Measurements from ENCODE around the gene CHML. TPM values are rescaled to one million over a fixed set of nuclear protein-coding genes. Genes with fewer than 3 reads are reported as not detected.

The CHML gene
- total RNA-seq, 2 experiments from 2014 or later = 8.2 to 10.0 TPM

DNA sequence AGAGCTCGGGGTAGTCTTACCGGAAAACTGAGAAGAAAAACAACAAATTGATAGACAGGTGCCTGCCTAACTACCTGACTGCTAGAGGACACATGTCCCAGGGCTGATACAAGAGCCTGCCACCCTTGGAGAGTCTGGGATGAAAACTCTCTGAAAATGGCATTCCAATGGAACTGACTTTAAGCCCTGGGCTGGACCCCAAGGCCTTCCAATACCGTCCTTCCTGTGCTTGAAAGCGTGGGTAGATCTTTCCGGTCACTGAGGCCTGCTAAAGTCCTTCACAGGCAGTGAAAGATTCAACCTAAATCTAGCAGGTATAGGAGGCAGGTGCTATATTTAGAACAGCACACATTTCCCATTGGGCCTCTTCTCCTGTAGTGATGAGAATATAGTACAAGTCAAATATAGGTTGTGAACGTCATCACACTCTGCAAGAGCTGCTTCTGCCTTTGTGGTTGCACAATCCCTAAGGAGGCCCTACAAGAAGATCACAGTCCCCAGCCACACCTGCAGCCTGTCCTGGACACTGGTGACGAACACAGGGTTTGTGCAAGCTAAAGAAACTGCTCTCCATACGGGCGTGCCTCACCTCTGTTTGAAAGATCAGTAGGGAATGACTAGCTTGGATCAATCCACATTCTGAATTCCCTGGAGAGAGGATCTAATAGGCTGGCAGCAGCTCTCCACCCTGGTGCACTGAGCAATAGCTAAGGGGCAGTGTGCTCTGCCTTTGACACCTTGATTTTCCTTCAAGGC is 876 bp upstream of the CHML start:
- Mint-ChIP-seq H3K4me3 (peak overlapping the region; percentile 52), H3K27me3 (peaks cover 2% of the 10 kb centered on the region), H3K36me3 (peaks cover 16% of the 10 kb centered on the region), H3K4me1 (peaks cover 38% of the 10 kb centered on the region), H3K27ac (peak overlapping the region; percentile 75), H3K9me3 (ENCODE audit: low read depth) (peaks cover 5% of the 10 kb centered on the region)
- ATAC-seq (no peak), DNase-seq (no peak)
- CTCF ChIA-PET = interaction anchor here (0.6 to 1.4 kb wide), 4 partner anchors 12 to 30 kb away, joined by 3 to 4 read pairs (median 3); no protein-coding TSS in a partner anchor

DNA sequence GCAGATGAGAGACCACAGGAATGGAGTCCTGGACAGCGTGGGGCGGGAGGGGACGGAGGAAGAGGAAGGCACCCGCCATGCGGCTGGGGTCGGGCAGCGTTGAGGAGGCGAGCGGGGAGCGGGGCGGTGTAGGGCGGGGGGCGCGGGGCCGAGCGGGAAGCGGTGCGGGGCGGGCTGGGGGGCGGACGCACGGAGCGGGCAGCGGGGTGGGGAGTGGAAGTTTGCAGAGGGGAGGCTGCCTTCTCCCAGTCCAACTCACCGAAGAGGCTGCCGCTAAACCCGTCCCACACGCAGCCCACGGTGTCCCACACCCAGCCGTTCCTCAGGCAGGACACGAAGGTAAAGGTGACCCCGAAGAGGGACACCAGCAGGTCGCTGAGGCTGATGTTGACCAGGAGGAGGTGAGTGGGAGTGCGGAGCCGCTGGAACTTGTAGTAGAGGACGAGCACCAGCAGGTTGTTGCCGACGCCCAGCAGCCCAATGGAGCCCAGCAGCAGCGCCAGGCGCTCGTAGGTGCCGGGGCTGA is 483 bp downstream of the CHML start:
- H3K36me3 Mint-ChIP-seq = peaks cover 26% of the 10 kb centered on the region
- H3K27me3 Mint-ChIP-seq = peaks cover under 1% of the 10 kb centered on the region
- ATAC-seq (peak; percentile 35), DNase-seq (peak; percentile 65)
- CTCF ChIA-PET = interaction anchor here (0.7 kb wide), 1 partner anchor 12 kb away, joined by 3 read pairs; no protein-coding TSS in a partner anchor
- peak overlapping the region; percentile 78 for H3K4me3 Mint-ChIP-seq
- peaks cover 38% of the 10 kb centered on the region for H3K4me1 Mint-ChIP-seq
- peak overlapping the region; percentile 85 for H3K27ac Mint-ChIP-seq
- peaks cover 5% of the 10 kb centered on the region for H3K9me3 Mint-ChIP-seq (ENCODE audit: low read depth)

DNA sequence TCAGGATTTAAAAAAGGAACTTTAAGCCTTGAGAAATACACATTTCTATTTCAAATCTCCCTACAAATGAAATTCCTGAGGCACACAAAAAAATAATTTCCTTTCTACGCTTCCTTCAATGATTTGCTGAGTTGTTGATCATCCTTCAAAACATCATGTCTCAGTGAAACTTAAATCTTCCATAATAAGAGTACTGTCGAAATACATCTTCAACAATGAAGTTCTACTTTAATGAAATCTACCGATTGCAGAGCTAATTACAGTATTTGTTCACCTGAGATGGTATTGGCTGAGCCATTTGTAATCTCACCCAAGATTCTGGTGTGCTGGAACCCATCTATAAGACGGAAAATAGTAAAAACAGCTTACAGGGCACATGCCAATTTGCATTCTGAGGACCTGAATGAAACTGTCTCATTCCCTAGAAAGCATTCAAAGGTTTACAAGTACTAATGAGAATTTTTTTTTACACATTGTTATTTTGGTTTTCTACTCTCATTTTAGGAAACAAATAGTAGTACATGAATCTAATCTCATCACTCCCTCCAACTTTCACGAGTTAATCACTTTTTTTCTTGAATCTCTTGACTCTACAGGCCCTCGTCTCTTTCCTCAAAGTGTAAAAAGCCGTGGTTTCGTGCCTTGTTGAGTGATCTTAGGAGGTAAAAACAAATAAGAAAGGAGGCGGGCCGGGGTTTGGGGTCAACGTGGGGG is 1.1 kb downstream of the CHML start:
- Mint-ChIP-seq H3K27me3 (no peaks in the 10 kb centered on the region), H3K4me3 (peak overlapping the region; percentile 78), H3K27ac (peak overlapping the region; percentile 74), H3K36me3 (peaks cover 31% of the 10 kb centered on the region), H3K9me3 (ENCODE audit: low read depth) (peaks cover 5% of the 10 kb centered on the region), H3K4me1 (peaks cover 36% of the 10 kb centered on the region)
- CTCF ChIA-PET = interaction anchor here (0.7 to 1.4 kb wide), 2 partner anchors 11 to 13 kb away, joined by 3 read pairs; no protein-coding TSS in a partner anchor
- no peak for DNase-seq
- ATAC-seq = no peak

DNA sequence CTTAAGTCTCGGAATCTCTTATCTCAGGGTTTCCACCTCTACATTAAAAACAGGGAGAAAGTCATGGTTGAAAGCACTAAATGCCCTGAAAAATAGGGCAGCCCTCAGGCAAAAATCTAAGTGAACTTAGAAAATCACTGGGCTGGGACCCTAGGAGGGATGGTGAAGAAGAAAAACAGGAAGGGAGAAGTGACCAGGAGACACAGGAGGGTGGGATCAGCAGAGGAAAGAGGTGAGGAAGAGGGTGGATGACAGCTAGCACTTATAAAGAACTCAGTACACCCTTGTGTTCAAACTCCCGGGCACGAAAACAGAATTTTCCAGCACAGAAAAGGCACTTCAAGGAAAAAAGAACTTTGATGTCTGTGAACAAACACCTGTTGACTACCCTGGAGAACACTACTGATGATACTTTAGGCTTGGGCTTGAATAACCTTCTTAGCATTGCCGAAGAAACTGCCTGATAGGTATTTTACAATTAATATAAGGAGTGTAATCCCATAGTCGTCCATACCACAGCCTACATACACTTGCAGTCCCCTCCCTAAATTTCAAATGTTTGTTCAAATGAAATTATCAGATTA is 2.0 kb downstream of the CHML start:
- ATAC-seq = no peak
- peak overlapping the region; percentile 27 for H3K4me3 Mint-ChIP-seq
- H3K36me3 Mint-ChIP-seq = peaks cover 29% of the 10 kb centered on the region
- H3K27ac Mint-ChIP-seq = no peak overlapping the region
- H3K9me3 Mint-ChIP-seq (ENCODE audit: low read depth) = peaks cover 5% of the 10 kb centered on the region
- H3K4me1 Mint-ChIP-seq = peaks cover 30% of the 10 kb centered on the region
- H3K27me3 Mint-ChIP-seq = no peaks in the 10 kb centered on the region
- CTCF ChIA-PET = interaction anchor here (1.4 kb wide), 1 partner anchor 12 kb away, joined by 3 read pairs; no protein-coding TSS in a partner anchor
- DNase-seq = no peak

DNA sequence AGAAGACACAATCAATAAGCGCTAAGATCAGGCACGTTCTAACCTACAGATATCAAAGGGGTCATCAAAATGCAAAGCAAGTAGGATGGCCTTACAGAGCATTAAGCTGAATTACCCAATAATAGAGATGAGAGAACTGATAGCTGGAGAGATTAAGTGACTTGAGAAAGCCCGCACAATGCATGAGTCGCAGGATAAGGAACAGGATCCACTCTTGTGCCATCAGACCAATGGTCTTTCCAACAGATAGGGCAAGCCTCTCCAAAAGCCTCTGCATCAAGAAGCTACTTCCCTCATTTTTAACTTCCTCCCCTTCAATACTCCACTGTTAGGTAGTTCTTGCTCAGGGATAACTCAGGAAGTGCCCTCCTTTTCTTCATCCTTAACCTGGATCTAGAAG is 2.6 kb downstream of the CHML start:
- no peaks in the 10 kb centered on the region for H3K27me3 Mint-ChIP-seq
- DNase-seq (no peak), ATAC-seq (no peak)
- H3K4me3 Mint-ChIP-seq = peak overlapping the region; percentile 27
- peaks cover 29% of the 10 kb centered on the region for H3K36me3 Mint-ChIP-seq
- CTCF ChIA-PET = interaction anchor here (0.7 to 1.4 kb wide), 2 partner anchors 12 to 249 kb away, joined by 3 read pairs; no protein-coding TSS in a partner anchor
- no peak overlapping the region for H3K27ac Mint-ChIP-seq
- peaks cover 3% of the 10 kb centered on the region for H3K9me3 Mint-ChIP-seq (ENCODE audit: low read depth)
- H3K4me1 Mint-ChIP-seq = peaks cover 30% of the 10 kb centered on the region

DNA sequence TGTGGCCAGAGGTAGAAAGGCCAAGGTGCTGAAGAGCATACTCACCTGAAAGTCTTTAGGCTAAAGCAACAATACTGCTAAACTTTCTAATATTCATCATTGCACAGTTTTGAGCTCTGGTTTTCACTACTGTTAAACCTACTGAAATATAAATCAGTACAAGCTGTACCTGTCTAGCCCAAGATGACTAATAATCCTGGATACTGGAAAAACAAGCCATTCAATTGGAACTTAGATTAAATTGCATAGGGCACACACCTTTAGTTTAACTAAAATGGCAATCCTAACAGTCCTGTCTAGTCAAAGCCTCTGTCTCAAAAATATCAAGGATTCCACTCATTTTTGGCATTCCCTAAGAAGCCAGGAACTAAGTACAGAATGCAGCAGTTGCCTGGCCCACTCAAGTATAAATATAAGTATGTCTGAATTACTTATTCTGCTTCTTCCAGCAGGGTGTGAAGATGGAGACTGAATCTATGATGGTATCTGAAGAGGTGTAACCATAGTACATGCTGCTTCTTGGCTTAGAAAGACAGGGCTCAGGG is 3.1 kb downstream of the CHML start:
- no peak for ATAC-seq
- DNase-seq = no peak
- no peaks in the 10 kb centered on the region for H3K27me3 Mint-ChIP-seq
- peaks cover 30% of the 10 kb centered on the region for H3K4me1 Mint-ChIP-seq
- peaks cover 30% of the 10 kb centered on the region for H3K36me3 Mint-ChIP-seq
- no peaks in the 10 kb centered on the region for H3K9me3 Mint-ChIP-seq (ENCODE audit: low read depth)
- CTCF ChIA-PET = interaction anchor here (0.7 kb wide), 1 partner anchor 250 kb away, joined by 3 read pairs; no protein-coding TSS in a partner anchor
- H3K27ac Mint-ChIP-seq = no peak overlapping the region
- H3K4me3 Mint-ChIP-seq = peak overlapping the region; percentile 7

DNA sequence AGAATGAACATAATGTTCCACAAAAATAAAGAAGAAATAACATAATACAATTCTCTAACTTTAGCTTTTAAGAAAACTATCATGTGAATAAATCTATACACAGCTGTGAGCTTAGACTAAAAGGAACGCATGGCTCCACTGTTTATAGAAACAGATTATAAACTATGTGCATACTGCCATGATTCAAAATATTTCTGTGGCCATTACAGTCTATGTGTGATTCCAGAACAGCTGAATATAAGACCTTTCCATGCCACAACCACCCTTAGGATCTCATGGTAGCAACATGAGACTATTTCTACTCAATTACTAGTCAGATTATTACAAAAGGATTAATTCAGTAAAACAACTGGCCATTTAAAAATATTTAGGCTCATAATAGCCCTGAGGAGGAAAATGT is 3.9 kb downstream of the CHML start:
- ATAC-seq (no peak), DNase-seq (no peak)
- peaks cover 30% of the 10 kb centered on the region for H3K4me1 Mint-ChIP-seq
- no peak overlapping the region for H3K27ac Mint-ChIP-seq
- H3K4me3 Mint-ChIP-seq = no peak overlapping the region
- H3K36me3 Mint-ChIP-seq = peaks cover 35% of the 10 kb centered on the region
- CTCF ChIA-PET = no interaction called here
- no peaks in the 10 kb centered on the region for H3K9me3 Mint-ChIP-seq (ENCODE audit: low read depth)
- H3K27me3 Mint-ChIP-seq = no peaks in the 10 kb centered on the region

DNA sequence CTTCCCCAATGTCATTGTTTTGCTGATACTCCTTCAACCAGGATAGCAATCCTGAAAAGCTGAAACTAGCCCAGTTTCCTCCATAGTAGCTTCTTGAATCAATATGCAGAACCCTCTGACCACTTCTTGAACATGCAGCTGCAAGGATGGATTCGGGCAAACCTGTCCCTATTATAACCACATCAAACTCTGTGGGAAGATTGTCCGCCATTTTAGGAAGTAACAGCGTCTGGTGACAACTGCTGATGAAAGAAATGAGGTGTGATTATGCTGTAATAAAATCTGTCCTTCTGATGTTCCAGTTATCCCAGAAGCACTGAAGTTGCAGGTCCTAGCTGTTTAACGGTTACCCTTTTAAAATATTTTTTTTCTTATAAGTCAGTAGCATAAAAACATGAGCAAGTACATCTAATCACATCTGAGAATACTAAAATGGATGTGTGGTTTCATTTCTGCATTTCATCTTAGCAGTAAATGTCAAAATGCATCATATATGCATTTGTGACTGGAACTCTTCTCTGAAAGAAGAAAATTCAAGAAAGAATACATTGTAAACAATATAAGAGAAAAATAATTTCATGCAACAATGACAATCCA is 4.5 kb downstream of the CHML start:
- no peak overlapping the region for H3K4me3 Mint-ChIP-seq
- H3K9me3 Mint-ChIP-seq (ENCODE audit: low read depth) = no peaks in the 10 kb centered on the region
- peaks cover 35% of the 10 kb centered on the region for H3K36me3 Mint-ChIP-seq
- no peak for DNase-seq
- no peak for ATAC-seq
- no peaks in the 10 kb centered on the region for H3K27me3 Mint-ChIP-seq
- CTCF ChIA-PET = no interaction called here
- H3K4me1 Mint-ChIP-seq = peaks cover 25% of the 10 kb centered on the region
- no peak overlapping the region for H3K27ac Mint-ChIP-seq

DNA sequence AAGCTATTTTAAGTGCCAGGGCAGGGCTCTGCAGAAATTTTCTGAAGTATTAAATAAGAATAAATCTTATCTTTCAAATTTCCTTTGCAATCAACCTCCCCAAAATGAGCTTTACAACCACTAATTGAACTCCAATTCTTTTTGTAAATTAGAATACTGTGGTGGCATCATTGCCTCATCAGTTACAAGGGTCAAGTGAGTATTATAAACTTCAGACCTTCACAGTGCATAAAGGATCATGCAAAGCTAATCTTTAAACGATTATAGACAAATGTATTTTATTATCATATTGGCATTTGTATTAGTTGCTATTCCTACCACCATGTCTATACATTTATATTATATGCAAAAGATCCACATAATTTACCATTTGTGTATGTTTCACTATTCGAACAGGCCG is 7.2 kb downstream of the CHML start:
- peaks cover 33% of the 10 kb centered on the region for H3K36me3 Mint-ChIP-seq
- no peak overlapping the region for H3K27ac Mint-ChIP-seq
- no peaks in the 10 kb centered on the region for H3K9me3 Mint-ChIP-seq (ENCODE audit: low read depth)
- DNase-seq (no peak), ATAC-seq (no peak)
- no peak overlapping the region for H3K4me3 Mint-ChIP-seq
- H3K4me1 Mint-ChIP-seq = peaks cover 20% of the 10 kb centered on the region
- no peaks in the 10 kb centered on the region for H3K27me3 Mint-ChIP-seq
- CTCF ChIA-PET = interaction anchor here (1.3 kb wide), 1 partner anchor 114 kb away, joined by 4 read pairs; the partner anchor contains the start of gene FH

DNA sequence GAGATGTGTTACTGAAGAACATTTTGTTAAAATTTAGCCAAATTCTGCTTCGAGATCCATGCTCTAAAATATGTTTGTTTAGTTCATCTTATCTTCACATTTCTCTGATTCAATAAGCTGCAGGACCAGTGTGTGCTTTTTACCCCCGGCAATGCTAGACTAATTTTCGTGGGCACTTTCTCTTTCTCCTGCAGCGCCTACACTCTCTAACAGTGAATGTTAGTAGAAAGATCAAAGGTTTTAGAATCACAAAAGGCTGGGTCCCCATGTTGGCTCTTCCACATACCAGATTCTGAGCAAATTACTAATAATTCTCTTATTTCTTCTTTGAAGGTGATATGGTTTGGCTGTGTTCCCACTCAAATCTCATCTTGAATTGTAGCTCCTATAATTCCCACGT is 8.5 kb downstream of the CHML start:
- DNase-seq = no peak

DNA sequence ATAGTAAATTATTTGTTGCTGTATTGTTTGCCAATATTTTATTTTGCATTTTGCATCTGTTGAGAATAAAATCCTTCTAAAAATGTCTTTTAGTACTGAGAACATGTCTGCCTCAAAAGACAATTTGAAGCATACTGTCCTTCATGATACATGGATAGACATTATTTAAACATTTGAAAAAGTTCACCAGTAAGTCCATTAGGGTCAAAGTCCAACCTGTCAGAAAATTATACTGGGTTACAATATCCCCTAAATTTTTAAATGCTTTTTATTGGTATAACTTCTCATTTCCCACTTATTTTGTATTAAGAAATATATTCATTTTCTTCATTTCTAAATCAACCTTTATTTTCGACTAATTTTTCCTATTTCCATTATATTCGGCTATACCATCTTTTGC is 9.3 kb downstream of the CHML start:
- H3K36me3 Mint-ChIP-seq = peaks cover 24% of the 10 kb centered on the region
- no peak overlapping the region for H3K4me3 Mint-ChIP-seq
- CTCF ChIA-PET = no interaction called here
- no peaks in the 10 kb centered on the region for H3K27me3 Mint-ChIP-seq
- ATAC-seq (no peak), DNase-seq (no peak)
- peaks cover 12% of the 10 kb centered on the region for H3K4me1 Mint-ChIP-seq
- H3K27ac Mint-ChIP-seq = no peak overlapping the region
- no peaks in the 10 kb centered on the region for H3K9me3 Mint-ChIP-seq (ENCODE audit: low read depth)

More for the DNA sequence above, 8.5 kb downstream of the CHML start:
- peaks cover 27% of the 10 kb centered on the region for H3K36me3 Mint-ChIP-seq
- CTCF ChIA-PET = interaction anchor here (1.3 kb wide), 1 partner anchor 113 kb away, joined by 4 read pairs; the partner anchor contains the start of gene FH
- no peak overlapping the region for H3K4me3 Mint-ChIP-seq
- H3K4me1 Mint-ChIP-seq = peaks cover 14% of the 10 kb centered on the region
- H3K27ac Mint-ChIP-seq = no peak overlapping the region
- H3K27me3 Mint-ChIP-seq = no peaks in the 10 kb centered on the region
- no peaks in the 10 kb centered on the region for H3K9me3 Mint-ChIP-seq (ENCODE audit: low read depth)
- no peak for ATAC-seq

DNA sequence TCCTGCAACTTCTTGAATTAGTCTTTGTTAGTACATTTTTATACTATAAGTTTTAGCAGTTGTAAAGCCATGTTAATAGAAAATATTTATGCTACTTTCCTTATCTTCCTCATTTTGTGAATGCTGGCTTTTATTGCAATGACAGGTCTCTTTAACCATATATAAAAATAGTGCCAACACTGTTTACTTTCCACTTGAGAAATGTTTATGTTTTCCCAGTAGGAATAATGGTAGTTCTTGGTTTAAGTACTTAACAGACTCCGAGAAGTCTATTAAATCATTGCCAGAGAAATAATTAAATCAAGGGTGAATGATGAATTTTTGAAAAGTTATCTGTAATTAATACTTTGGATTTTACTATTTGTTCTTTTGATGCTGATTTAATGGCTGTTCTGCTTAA is 9.7 kb downstream of the CHML start:
- no peak overlapping the region for H3K27ac Mint-ChIP-seq
- H3K27me3 Mint-ChIP-seq = no peaks in the 10 kb centered on the region

More for the DNA sequence above, 9.7 kb downstream of the CHML start:
- ATAC-seq (no peak), DNase-seq (no peak)
- Mint-ChIP-seq H3K9me3 (ENCODE audit: low read depth) (no peaks in the 10 kb centered on the region), H3K4me3 (no peak overlapping the region), H3K36me3 (peaks cover 23% of the 10 kb centered on the region), H3K4me1 (peaks cover 12% of the 10 kb centered on the region)
- CTCF ChIA-PET = interaction anchor here (1.6 kb wide), 1 partner anchor 16 kb away, joined by 3 read pairs; no protein-coding TSS in a partner anchor

Data from activated CD8-positive, alpha-beta memory T cell treated with anti-CD3 and anti-CD28 coated beads, Interleukin-2, amount 10 ng/mL, durations not matched to agents 7 days and 5 days (primary cell).